ENCODE measurements around the gene HOMER1.
"Not testable (repeated sequence)": the region's sequence is repeated elsewhere in the genome, so short reads cannot be mapped to it uniquely, and the experiment has no call there.

HOMER1 gene

DNA sequence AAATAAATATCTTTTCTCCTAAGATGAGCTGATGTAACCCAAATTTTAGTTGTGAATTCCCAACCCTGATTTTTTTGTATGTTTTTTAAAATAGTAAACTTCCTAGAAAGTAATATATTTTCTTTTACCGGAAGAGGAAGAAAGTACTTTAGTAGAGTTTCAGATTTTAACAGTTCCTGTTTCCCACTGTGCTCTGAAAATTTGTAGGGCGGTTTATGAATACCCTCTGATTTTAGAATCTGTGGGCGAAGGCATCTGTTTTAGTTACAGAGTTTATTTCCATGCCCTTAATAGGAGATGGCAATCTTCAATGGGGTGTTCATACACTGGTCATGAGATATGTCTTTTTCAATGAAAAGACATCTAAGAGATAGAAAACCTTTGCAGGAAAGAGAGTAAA lies 3.7 kb upstream of the HOMER1 start:
- no peak for DNase-seq (ENCODE audit: low read depth, low spot score)

DNA sequence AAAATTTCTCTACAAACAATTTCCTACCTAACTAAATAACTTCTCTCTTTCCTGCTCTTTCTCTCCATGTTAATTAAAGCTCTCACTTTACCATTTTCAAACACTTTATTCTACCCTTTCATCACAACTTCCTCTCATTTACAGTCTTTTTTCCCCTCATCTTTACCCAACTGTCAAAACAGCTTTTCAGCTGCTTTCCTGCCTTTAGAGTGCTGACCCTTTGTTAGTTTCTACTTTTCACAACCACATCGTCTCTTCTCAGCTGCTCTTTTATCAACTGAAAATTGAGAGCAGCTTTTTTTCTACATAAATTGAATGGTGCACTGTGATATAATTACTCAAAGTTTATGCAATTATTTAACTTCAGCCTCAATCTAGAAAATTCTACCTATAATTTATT lies 3.1 kb upstream of the HOMER1 start:
- no peak for DNase-seq (ENCODE audit: low read depth, low spot score)

- not testable (repeated sequence) for DNase-seq (ENCODE audit: low read depth, low spot score)
Measured at GRCh38 chr5:79516331-79516730, 2.4 kb upstream of the HOMER1 start.

DNA sequence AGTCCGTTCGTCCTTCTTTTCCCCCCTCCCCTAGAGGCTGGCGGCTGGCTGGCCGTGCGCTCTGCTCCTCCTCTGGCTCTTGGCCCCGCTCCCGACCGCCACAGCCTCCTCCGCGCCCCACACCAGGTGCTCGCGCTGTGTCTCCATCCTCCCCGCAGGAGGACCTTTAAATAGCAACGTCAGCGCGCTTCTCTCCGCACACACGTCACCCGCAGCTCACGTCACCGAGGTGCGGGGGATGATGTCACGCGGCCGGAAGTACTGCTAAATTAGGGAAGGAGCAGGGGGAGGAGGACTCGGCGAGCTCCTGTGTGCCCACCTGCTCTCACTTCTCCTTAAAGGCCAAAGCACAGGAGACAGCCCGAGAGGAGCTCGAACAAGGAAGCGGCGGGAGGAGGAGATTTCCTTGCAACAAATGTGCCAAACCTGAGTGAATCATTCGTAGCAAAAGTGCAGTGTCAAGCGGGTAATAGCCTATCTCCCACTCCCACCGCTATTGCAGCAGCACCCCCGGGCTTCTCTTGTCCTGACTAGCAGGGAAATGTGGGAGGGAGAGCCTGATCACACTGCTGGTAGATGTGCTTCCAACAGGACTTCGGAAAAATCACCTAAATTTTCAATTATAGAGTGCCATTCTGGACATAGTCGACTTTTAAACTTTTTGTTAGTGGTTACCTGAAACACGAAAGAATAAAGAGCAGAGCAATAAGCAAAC lies 614 bp upstream of the HOMER1 start:
- DNase-seq (ENCODE audit: low read depth, low spot score): peak; percentile 98

DNA sequence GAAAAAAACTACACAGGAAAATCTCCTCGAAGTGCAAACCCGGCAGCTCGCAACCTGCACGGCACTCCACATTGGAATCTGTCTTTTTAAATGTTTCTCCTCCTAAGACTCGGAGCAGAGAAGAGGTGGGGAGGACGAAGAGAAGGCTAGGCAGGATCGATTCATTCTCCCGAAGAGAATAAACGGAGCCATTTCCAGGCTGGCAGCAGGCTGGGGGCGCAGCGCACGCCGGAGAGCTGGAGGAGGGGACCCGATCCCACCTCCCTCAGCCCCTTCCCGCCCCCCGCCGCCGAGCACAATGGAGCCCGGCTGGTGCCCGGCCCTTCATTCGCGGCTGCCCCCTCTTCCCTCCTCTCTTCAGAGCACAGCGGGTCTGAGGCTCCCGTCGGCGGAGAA lies 628 bp downstream of the HOMER1 start:
- no peak for DNase-seq (ENCODE audit: low read depth, low spot score)

DNA sequence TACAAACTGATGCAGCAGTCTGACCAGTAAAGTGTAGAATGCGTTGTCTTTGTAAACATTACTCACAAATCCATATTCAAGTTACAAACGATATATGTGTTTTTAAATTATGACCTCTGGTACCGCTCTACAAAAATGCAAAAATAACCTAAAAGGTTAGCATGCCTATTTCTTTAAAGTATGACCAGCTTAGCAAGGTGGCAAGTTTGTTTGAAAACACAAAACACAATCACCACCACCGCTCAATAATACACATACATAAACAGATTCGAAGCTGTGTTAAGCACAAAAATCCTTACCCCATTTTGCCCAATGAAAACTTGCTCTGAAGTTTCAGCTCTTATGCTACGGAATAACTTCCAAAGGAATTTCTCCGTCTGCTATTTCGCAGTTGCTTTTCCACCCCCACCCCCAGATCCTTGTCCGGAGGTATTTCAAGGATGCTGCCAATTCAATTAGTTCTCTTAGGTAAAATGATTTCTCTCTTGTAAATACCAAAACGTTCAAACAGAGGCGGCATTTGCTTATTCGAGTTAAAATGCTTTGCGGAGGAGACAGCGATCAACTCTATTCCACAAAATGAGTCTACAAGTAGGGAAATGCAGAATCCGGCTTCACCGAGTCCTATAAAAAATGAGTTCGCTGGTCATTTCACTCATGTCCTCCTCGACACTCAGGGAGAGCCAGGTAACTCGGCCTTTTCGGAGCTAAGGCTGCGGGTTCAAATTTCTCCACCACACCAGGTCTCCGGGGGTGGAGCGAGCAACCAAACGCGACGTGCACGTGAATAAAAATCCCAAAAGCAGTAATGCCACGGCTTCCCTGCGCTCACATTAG lies 1.2 kb downstream of the HOMER1 start:
- DNase-seq (ENCODE audit: low read depth, low spot score): peak; percentile 49

GRCh38 chr5:79512049-79512448 lies 1.9 kb downstream of the HOMER1 start:
- no peak for DNase-seq (ENCODE audit: low read depth, low spot score)

GRCh38 chr5:79510638-79511037 lies 3.3 kb downstream of the HOMER1 start:
- DNase-seq (ENCODE audit: low read depth, low spot score): no peak

DNA sequence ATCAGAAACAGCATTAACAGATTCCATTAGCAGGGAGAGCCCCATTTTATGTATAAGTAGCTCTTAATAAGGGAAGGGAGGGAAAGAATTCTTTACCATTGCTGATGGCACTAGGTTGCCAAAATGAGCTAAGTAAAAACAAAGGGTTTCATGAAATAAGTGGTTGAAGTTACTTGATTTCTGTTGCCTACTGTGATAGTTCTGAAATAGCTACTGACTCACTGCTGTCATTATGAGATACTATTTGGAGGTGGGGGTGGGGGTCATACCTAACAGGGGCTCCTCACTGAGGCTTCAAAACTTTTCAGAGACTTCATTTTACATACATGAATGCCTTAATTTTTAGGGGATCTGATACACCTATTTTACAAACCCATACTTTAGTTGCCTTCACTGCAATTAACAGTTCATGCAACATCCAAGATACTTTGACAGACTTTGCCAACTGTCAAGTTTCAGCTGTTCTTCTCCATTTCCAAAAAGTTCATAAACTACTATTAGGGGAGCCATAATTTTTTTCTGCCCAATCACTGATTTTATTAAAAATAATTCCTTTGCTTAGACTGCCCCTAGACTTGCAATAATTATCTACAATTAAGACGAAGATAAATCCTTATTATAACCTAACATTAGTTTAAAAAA lies 4.6 kb downstream of the HOMER1 start:
- no peak for DNase-seq (ENCODE audit: low read depth, low spot score)

DNA sequence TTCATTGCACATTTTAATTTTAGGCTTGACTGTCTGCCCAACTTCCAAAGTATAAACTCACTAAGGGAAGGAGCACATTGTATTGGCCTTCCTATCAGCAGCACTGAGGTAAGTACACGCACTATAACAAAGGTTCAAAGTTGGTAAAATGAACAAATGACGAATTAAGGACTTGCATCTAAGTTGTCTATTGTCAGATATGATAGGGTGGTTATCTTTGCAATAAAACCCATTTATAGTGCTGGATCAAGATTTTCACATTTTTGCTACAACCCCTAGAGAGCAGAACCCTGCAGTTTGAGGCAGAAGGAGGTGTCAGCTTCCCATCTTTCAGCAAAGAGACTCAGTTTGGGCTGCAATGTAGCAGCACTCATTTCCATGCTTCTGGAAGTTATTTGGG lies 5.1 kb downstream of the HOMER1 start:
- DNase-seq (ENCODE audit: low read depth, low spot score): no peak

DNA sequence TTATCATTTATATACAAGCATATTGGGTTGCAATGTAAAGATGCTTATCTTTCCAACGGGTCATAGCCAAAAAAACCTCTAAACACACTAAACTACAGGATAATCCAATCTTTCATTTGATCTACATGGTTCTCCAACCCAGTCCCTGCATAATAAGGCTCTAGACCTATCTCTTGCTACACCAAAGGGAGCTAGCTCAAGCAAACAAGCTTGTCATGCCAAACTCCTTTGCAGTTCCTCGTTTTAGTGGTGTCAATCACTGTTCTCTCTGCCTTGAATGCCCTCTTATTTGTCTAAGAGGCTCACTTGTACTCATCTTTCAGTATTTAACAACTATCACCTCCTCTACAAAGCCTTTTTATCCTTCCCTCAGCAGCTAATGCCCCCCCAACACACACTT lies 5.6 kb downstream of the HOMER1 start:
- no peak for DNase-seq (ENCODE audit: low read depth, low spot score)

DNA sequence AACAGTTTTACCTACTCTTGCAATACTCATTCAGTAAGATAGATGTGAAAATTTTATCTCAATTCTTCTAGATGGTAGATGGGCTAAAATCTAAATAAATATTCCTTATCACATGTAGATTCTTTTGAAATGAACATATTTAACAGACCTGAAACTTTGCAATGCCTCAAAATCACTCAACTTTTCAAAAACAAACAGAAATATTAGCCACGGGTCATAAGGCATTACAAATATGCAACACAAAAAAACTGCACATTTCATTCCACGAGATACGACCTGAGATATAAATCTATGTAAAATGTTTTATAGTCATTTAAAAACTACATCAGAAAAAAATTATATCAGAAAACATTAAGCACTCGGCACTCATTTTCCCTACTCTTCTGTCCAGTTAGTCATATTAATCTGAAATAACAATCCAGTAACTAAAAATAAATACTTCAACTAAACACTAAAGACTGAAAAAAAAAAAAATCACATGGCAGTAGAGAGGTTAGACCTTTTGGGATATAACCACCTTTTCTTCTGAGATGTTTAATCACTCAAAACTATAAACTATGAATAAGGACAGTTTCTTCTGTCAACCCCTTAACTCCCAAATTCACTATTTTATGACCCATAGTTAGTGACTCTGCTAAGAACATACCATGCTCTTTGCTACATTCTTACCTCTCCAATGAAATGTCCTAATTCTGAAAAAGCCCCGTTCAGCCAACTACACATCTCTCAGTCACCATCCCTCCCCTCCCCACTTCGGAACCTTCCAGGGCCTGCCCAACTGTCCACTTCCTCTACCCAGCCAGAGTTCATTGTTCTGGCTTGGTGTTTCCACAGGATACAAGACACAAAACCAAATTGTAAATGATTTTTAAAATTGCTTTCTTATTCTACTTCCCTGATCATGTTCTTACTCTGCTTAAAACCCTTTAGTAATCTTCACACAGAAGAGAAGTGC lies 6.4 kb downstream of the HOMER1 start:
- DNase-seq (ENCODE audit: low read depth, low spot score): no peak

GRCh38 chr5:79505138-79505537 lies 8.8 kb downstream of the HOMER1 start:
- no peak for DNase-seq (ENCODE audit: low read depth, low spot score)

DNA sequence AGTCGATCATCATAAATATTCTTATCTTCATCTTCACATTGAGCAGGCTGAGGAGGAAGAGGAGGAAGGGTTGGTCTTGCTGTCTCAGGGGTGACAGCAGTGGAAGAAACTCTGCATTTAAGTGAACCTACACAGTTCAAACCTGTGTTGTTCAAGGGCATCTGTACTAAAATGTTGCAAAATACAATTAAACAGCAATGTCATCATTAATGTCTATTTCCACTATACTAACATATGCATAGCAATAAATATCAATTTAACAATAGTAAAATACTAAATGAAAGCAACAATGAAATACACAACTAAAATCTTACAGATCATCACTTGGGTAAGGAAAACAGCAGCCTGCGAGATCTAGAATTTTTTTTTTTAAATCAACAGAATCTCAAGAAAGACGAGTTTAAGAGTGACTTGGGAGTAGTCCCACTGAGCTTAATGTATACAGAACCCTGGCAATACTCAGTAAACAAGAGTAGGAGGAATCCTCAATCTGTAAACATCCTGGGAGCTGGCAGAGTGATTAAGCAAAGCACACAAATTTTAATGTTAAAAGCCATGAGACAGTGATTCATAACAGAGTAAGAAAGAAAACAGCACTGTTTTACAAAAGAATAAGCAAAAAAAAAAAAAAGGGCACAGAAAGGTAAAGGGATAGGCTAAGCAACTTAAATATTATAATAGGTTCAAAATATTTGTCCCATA lies 10.0 kb downstream of the HOMER1 start:
- DNase-seq (ENCODE audit: low read depth, low spot score): no peak

GRCh38 chr5:79499640-79500273 lies 14.2 kb downstream of the HOMER1 start:
- DNase-seq (ENCODE audit: low read depth, low spot score): no peak

DNA sequence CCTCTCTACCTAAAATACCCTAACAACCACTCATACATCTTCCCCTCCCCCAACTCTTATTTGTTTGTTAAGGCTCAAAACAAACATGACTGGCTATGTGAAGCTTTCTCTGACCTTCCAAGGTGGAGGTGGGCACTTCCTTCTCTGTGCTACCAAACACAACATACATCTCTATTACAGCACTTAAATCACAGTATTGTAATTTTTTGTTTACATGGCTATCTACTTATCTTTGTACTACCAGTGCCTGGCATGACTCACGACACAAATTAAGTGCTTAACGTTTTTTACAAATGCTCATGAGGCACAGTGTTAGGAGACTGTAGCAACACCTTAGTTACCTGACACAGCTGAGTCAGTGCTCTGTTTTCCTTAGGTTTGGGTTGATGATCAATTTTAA lies 18.6 kb downstream of the HOMER1 start:
- DNase-seq (ENCODE audit: low read depth, low spot score): no peak

GRCh38 chr5:79493596-79494345 lies 20.2 kb downstream of the HOMER1 start:
- DNase-seq (ENCODE audit: low read depth, low spot score): no peak

DNA sequence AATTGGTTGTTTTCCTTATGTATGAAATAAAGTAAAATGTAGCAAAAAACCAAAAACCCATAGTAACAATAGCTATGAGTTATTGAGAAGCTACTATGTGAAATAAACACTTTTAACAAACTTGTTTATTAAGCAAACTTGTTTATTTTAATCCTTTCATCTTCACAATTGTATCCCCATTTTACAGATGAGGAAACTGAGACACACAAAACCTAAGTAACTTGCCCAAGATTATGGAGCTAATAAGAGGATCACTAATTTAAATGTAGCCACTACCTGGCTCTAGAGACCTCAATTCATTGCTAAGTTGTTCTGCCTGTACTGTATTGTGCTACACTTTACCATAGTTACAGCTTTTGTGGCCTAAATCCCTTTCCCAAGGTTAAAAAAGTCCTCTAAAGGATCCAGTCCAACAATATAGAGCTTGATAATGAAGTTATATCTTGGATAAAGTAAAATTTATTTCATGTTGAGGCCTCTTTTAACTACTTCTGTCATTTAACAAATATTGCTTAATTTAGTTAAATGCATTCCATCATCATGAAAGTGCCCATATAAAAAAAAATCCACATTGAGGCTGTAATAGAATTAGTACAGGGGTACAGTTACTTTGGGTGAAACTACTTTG lies 22.1 kb downstream of the HOMER1 start:
- DNase-seq (ENCODE audit: low read depth, low spot score): no peak

GRCh38 chr5:79490323-79490936 lies 23.5 kb downstream of the HOMER1 start:
- DNase-seq (ENCODE audit: low read depth, low spot score): no peak
